ENCODE results near the gene AGPAT2.
A peak's percentile ranks its signal among the peaks of the same experiment; 100 is the strongest.

DNA sequence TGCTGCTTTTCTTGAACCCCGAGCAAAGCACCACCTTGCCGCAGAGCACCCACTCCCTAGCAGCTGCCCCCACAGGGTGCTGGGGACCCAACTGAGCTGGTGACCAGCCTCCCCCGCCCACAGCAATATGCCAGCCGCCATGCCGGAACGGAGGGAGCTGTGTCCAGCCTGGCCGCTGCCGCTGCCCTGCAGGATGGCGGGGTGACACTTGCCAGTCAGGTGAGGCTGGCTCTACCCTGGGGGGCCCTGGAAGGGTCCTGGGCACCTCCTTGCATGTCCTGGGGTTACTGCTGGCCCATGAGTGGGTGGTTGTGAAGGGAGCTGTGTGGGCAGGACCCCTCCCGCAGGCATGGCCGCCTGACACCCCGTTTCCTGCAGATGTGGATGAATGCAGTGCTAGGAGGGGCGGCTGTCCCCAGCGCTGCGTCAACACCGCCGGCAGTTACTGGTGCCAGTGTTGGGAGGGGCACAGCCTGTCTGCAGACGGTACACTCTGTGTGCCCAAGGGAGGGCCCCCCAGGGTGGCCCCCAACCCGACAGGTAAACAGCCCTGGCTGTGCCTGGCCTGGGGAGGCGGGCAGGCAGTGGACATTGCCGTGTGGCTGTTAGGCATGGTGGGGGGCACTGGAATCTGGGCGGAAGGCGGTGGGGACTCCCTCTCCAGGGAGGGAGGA, 17.3 kb downstream of the AGPAT2 start:
- TF ChIP-seq TCF7L2 (IDR thresholded peaks at IDR 0.05; ENCODE audit: borderline replicate concordance, low read depth, low read length) (no peak), ZNF558 (tag by site-specific recombination; IDR thresholded peaks at IDR 0.05) (no peak), GLIS1 (tag by site-specific recombination; IDR thresholded peaks at IDR 0.05) (peak; percentile 81), ZNF274 (IDR thresholded peaks at IDR 0.05; ENCODE audit: low read length) (no peak), ZNF274 (tag by site-specific recombination; IDR thresholded peaks at IDR 0.05; ENCODE audit: borderline replicate concordance) (no peak)
- TF ChIP-seq, protein P1, sequence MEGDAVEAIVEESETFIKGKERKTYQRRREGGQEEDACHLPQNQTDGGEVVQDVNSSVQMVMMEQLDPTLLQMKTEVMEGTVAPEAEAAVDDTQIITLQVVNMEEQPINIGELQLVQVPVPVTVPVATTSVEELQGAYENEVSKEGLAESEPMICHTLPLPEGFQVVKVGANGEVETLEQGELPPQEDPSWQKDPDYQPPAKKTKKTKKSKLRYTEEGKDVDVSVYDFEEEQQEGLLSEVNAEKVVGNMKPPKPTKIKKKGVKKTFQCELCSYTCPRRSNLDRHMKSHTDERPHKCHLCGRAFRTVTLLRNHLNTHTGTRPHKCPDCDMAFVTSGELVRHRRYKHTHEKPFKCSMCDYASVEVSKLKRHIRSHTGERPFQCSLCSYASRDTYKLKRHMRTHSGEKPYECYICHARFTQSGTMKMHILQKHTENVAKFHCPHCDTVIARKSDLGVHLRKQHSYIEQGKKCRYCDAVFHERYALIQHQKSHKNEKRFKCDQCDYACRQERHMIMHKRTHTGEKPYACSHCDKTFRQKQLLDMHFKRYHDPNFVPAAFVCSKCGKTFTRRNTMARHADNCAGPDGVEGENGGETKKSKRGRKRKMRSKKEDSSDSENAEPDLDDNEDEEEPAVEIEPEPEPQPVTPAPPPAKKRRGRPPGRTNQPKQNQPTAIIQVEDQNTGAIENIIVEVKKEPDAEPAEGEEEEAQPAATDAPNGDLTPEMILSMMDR (tag by site-specific recombination; IDR thresholded peaks at IDR 0.05) = no peak
